GM13976 (cell line): ENCODE data around the gene MAP2K4.

Source experiments
- DNase-seq: peaks from one replicate; pipeline ENCODE4 v3.0.0; 2012; ENCODE audit warnings: low spot score
- CTCF ChIP-seq: IDR thresholded peaks from 2 replicates; pipeline ENCODE4 v1.5.1; 2012; ENCODE audit warnings: borderline replicate concordance, mild to moderate bottlenecking; ENCODE audit not compliant: insufficient read depth; ENCODE audit errors: extremely low read depth, missing control alignments, control extremely low read depth
- in situ Hi-C: fragments of 300-500 bp; cut with MboI; formaldehyde crosslinking; loops from one replicate; pipeline ENCODE4 v1.12.0; 2022; ENCODE audit warnings: low sequenced_read_pairs, mixed read lengths, inconsistent platforms; ENCODE audit not compliant: unreplicated experiment

MAP2K4 gene

GRCh38 chr17:12187658-12188057 is 167.0 kb downstream of the MAP2K4 start:
- no peak for DNase-seq
- in situ Hi-C loops, result no loop called here
- TF ChIP-seq CTCF, result no peak

GRCh38 chr17:12193144-12193735 is 172.6 kb downstream of the MAP2K4 start:
- no peak for TF ChIP-seq CTCF
- DNase-seq, result no peak
- in situ Hi-C loops, result no loop called here
